COR-L47 (cell line): ENCODE results near the gene ARID5A.
"Not testable (repeated sequence)": the region's sequence is repeated elsewhere in the genome, so short reads cannot be mapped to it uniquely, and the experiment has no call there.

Experiments used
- DNase-seq: peaks from one replicate; lab custom pipeline; 2025; lab: John Stamatoyannopoulos, UW

The ARID5A gene

DNA sequence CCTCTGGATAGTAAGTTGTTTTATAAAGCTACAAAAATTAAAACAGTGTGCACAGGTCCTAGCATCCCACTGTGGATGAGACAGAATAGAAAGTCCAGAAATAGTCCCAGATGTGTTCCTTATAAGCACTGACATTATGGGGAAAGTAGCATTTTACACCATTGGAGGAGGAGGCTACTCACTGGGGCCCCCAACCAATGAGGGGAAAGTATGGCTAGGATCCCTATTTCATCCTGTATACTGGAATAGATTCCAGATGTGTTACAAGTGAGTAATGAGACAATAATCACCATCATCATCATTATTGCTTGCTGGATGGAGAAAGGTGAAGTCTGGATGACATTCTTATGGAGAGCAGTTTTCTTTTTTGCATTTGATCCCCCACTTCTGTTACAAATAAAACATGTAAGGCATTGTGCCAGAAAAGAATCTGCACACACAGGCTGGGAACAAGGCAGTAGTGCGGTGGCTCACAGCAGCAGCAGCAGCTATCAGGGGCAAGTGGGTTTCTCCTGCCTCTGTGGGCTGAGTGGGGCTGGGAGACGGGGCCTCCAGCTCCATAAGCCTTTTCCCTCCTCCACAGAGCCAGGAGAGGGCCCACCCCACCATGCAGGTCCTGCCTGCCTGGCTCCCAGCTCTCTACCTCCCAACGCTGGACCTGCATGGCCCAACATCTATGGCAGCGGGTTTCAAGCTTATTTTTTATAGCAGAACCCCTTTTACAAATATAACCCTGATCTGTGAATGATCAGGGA is 5.0 kb downstream of the ARID5A start:
- no peak for DNase-seq

DNA sequence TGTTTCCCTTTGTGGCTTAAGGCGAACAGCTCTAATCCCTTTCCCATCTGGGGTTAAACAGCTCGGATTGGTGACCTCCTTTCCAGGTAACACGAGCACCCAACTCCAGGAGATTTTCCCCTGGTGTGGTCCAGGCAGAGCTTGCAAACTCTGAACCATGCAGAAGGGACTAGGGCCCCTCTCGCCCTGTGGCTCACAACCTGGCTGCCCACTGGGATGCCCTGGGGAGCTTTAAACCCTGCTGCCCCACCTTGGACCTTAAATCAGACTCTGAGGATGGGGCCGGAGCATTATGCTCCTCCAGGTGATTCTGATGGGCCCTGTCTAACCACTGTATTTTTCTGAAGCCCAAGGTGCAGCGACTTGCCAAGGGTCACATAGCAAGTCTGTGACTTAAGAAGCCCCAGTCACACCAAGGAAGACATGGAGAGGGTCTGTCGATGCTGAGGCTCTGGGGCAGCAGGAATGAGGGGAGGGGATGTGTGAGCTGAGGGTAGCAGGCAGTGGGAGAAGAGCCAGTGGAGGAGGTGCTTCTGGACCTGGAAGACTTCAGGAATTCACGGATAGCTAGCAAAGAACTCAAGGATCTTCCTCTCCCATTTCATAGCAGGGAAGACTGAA is 5.9 kb downstream of the ARID5A start:
- no peak for DNase-seq

GRCh38 chr2:96546321-96546720 is 9.8 kb downstream of the ARID5A start:
- no peak for DNase-seq

- no peak for DNase-seq
Measured at GRCh38 chr2:96546797-96547196, 10.2 kb downstream of the ARID5A start.

DNA sequence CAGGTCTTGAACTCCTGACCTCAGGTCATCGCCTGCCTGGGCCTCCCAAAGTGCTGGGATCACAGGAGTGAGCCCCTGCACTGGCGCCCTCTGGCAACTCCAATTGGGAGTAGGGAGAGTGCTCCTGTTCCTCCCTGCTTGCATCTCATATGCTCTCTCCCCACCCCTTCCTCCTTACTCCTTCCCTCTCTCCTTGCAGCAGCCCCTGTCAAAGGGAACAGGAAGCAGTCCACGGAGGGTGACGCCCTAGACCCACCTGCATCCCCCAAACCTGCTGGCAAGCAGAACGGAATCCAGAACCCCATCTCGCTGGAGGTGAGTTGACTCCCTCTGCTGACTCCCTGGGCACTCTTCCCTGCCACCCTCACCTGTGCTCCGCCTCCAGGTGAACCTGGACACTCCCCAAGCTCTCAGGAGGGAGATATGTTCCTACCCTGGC is 10.7 kb downstream of the ARID5A start:
- DNase-seq = no peak

DNA sequence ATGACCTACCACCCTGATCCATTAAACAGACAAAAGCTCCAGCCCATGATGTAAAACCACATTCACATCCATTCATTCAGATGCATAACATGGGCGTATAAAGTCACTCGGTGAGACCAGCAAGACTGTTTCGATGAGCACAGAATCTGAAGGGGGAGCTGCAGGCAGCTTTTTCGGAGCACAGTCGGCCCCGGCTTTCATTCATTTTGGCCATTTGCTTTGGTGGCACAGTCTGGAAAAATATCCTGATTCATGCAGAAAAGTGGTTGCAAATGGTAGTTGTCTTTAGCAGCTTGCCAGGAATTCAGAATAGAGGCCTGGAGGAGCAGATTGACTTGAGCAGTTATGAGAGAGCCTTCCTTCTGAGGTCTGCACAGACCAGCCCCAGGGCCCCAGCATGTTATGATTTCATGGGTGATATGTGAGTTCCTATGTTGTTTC is 11.2 kb downstream of the ARID5A start:
- DNase-seq = no peak

DNA sequence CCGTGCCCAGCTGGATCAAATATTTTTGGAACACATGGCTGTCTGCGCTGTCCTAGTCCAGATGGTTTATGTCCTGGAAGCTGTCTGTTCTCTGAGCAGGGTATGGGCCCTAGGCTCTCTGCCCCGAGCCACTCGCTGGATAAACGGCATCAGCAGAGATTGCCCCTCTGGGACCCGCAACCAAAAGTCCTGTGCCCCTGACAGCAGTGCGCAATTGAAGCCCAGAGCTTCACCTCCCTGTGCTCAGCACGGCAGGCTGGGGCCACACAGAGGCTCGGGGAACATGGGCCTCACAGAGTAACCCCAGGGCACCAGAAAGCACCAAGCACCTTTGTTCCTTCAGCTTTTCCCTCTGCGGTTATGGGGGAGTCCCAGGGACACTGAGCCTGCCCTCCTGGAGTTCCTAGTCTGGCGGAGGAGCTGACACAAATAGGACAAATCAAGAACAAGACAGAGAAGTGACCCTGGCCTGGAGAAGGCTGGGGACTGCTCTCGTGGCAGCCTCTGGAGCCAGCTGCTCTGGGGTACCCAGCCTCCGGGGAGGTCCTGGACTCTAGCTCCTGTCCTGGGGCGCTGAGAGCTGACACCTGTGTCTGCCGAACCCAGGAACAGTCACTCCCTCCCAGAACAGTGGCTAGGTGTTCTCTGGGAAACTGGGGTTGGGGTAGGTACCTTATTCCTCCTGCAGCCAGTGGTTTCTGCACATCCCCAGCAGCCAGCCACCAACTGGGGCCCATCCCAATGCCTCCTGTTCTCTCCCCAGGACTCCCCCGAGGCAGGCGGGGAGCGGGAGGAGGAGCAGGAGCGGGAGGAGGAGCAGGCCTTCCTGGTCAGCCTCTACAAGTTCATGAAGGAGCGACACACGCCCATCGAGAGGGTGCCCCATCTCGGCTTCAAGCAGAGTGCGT is 12.3 kb downstream of the ARID5A start:
- DNase-seq = no peak

DNA sequence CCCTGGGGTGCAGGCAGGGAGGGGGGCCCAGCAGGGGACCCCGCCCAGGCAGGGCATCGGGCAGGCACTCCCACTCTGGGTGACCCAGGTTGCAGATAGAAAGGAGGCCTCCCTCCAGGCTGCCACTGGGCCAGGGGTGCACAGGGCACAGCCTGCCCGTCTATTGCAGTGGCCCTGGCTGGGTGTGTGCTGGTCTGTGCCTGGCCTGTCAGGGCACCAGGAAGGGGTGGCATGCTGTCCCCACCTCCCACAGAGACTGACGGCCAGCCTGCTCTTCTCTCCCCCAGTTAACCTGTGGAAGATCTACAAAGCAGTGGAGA is 12.9 kb downstream of the ARID5A start:
- no peak for DNase-seq

DNA sequence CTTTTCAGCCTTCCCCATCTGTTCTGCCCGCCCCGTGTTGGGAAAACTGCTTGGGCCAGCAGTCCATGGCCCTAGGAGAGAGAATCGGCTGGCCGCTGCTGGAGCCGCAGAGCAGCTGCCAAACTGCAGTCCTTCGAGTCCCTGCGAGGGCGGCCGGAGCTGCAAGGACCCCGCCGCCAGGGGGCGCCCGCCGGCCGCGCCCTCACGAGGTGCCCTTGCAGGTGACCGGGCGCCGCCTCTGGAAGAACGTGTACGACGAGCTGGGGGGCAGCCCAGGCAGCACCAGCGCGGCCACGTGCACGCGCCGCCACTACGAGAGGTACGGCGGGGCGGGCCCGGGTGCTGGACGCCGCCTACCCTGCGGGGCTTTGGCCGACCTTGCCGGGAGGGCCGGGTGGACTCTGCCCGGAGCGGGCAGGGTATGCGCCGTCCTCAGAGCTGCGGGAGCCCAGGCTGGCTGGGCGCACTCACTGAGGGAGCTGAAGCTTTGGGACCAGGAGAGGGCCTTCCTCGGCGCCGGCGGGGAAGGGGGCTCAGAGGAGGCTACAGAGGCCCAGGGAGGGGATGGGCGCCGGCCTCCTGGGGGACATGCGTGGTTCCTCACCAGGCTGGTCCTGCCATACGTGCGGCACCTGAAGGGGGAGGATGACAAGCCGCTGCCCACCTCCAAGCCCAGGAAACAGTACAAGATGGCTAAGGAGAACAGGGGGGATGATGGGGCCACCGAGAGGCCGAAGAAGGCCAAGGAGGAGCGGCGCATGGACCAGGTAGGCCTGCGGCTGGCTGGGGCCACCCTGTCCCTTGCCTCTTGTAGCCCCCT is 13.6 kb downstream of the ARID5A start:
- peak; percentile 7 for DNase-seq

- DNase-seq = no peak
Measured at GRCh38 chr2:96550787-96551604, 14.4 kb downstream of the ARID5A start.

DNA sequence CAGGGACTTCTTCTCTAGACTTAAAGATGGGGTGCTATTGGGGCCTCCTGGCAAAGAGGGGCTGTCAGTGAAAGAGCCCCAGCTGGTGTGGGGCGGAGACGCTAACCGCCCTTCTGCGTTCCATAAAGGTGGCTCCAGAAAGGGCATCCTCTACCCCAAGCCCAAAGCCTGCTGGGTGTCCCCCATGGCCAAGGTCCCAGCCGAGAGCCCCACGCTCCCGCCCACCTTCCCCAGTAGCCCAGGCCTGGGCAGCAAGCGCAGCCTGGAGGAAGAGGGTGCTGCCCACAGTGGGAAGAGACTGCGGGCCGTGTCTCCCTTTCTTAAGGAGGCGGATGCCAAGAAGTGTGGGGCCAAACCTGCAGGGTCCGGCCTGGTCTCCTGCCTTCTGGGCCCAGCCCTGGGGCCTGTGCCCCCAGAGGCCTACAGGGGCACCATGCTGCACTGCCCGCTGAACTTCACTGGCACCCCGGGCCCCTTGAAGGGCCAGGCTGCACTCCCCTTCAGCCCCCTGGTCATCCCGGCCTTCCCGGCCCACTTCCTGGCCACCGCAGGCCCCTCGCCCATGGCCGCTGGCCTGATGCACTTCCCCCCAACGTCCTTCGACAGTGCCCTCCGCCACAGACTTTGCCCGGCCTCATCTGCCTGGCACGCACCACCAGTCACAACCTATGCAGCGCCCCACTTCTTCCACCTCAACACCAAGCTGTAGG is 15.2 kb downstream of the ARID5A start:
- DNase-seq = no peak

- DNase-seq = no peak
Measured at GRCh38 chr2:96552315-96553175, 16.0 kb downstream of the ARID5A start.

DNA sequence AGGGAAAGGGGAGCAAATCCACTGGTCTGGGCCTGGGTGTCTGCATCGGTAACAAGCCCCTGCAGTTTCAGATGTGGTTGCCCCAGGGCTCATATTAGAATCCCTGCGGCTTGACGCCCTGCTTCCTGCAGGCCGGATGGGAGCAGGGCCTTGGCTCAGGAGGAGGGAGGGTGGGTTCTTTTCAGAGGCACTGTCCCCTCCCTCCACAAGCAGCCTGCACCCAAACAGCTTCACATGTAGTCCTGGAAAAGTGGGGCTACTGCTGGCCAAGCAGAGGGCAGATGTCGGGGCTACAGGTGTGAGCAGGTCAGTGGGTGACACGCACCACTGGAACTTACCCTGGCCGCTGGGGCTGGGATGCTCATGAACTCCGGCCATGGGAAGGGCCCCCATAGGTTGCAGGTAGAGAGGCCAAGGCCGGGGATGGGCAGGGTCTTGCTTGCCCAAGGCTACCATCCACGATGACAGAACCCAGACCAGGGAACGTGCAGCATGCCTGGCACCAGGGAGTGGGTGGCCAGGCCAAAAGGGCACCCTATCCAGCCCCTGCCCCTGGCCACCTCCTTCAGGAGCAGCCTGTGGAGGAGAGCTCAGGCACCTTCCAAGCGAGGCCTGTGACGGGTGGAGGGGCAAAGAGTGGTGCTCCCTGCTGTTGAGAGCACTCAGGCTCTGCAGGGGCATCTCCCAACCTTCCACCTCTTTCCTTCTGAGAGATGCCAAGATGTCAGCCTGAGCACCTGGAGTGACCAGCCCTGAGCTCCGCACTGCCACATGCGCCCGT is 16.8 kb downstream of the ARID5A start:
- DNase-seq = no peak

GRCh38 chr2:96553957-96554292 is 17.4 kb downstream of the ARID5A start:
- not testable (repeated sequence) for DNase-seq

DNA sequence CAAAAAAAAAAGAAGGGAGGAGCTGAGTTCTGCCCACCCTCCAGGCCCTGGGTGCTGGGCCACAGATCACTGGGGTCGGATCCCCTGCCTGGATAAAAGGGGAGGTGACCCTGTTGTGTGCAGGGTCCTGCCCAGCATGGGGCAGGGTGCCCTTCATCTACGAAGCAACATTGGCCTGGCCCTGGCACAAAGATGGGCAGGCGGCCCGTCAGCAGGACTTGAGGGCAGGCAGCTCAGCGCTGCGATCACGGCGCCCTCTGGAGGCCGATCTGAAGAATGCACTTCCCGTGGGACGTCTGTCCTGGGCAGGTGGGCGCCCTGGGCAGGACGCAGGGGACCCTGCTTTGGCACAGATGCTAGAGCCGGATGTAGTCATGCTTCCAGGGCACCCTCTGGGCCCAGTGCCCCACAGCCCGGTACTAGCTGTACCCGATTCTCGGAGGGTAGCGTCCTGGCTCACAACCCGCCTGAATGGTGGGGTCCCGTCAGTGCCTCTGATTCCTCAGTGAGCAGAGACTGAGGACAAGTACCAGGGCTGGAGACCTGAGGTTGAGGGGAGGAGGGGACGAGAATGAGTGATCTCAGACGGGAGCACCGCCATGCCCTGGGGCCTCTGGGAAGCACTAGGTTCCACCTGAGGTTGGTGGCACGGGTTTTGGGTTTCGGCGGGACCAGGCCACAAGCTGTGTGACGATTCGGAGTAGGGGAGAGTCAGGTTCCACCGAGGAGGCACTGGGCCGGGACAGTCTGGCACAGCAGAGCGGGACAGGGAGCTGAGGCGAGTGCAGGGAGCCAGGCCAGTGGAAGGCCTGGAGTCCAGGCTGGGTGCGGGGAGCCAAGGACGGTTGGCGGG is 18.0 kb downstream of the ARID5A start:
- DNase-seq = no peak

DNA sequence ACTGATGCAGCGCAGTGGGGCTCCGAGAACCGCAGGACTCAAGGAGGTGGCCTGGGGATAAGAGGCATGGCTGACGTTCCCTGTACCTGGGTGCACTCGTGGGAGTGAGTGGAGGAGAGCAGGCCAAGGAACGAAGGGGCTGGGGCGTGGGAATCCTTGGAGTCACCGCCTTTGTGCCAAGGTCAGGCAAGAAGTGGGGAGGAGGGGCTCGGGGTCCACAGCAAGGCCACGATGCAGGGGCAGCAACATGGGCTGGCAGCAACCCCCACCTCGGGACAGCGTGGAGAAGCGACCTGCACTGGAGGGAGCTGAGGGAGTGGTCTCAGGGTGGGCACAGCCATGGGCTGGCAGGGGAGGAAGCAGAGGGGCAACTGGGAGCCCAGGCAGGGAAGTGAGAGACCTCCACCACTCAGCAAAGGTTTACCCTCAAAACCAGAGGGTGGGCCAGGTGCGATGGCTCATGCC is 18.6 kb downstream of the ARID5A start:
- no peak for DNase-seq

DNA sequence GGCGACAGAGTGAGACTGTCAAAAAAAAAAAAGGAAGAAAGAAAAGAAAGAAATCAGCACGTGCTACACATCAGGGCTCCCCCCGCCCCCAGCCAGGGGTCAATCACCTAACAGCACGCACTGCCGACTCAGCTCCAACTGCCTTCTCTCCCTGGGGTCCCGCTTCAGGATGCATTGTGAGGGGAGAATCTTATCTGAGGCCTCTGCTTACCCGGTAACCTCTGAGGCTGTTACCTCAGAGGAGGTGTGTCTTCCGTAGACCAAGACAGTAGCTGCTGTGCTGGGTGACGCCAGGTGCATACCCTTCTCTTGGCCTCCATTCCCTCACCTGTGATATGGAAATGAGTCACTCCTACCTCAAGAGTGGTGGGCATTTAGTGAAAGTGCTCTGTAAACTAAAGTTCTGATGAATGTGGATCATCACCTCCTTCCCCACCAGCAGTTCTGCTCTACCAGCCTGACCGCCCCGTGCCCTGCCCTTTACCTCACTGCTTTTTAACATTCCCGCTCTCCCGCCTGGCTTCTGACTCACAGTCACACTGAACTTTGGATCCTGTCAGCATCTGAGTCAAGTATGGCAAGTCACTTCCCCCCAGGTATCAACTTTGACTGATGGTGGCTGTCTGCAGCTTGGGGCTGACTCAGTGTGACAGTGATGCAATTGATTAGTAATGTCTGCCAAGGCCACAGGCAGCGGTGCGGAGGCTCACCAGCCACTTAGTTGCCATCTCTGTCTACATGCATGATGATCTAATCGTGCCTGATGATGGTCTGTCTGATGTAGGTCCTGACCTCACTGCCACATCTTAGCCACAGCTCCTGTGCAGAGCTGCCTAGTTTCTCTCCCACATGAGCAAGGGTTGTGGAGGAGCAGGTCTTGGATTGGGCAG is 20.1 kb downstream of the ARID5A start:
- no peak for DNase-seq
